Cerebellar cortex (tissue), 1 donor: ENCODE results near the gene PRKCQ.

Experiments
- DNase-seq: peaks from one replicate; pipeline ENCODE4 v3.0.0-alpha.2; 2015; ENCODE audit warnings: low spot score

PRKCQ gene

GRCh38 chr10:6579904-6580278, at the start of gene PRKCQ:
TSS of gene PRKCQ (minus strand) at chr10:6580276. CDS start at chr10:6515135, 65,141 bp downstream.
- DNase-seq, result no peak

DNA sequence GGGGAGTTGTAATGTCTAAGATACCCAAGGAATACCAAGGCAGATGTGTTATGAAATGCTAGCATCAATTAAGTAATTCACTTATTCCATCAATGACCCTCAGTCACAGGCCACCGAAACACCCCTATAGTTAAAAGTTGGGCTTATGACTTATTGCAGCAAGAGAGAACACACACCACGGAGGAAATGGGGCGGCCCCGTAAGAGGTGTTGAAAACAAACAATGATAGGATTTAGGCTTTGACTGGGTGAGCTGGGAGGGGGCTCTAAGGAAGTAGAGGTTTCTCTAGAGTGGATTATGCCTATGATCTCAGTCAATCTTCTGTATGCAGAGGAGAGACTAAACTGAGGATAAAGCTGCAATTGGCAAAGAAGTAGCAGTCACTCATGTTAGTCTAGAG, 45.4 kb upstream of the PRKCQ start:
- no peak for DNase-seq

- no peak for DNase-seq
Observed at GRCh38 chr10:6624392-6624791, 44.3 kb upstream of the PRKCQ start.

DNA sequence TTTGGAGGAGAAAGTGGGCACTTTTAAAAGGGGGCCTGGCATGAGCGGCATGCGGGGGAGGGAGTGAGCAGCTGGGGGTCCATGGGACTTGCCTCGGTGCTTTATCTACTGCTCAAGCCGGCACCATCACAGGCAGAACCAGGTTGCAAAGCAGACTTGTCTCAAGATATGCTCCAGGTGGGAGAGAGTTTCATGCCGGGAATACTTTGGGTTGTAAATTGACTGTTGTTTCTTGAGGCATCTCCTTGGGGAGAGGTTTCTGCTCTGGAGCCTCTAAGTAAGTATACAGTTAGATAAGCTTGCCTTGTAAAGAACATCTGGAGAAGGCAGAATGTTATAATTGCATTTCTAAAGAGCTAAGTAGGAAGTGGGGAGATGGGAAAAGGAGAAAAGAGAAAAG, 42.8 kb upstream of the PRKCQ start:
- DNase-seq, result no peak

- no peak for DNase-seq
Observed at GRCh38 chr10:6621536-6621935, 41.5 kb upstream of the PRKCQ start.

- no peak for DNase-seq
Observed at GRCh38 chr10:6619660-6620059, 39.6 kb upstream of the PRKCQ start.

DNA sequence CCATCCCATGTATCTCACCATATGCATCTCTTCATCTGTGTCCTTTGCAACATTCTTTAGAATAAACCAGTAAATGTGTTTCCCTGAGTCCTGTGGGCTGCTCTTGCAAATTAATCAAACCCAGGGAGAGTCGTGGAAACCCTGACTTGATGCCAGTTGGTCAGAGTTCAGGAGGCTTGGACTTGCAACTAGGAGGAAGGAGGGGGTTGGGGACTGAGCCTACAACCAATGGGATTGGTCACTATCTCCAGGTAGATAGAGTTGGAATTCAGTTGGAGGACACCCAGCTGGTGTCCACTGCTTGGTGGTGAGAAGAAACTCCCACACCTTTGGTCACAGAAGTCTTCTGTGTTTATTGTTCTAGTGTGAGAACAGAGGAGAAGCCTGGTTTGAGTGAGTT, 38.3 kb upstream of the PRKCQ start:
- DNase-seq, result no peak

- DNase-seq, result no peak
Observed at GRCh38 chr10:6617309-6618076, 37.4 kb upstream of the PRKCQ start.

GRCh38 chr10:6615971-6616370, 35.9 kb upstream of the PRKCQ start:
- no peak for DNase-seq

GRCh38 chr10:6612371-6612770, 32.3 kb upstream of the PRKCQ start:
- DNase-seq, result no peak

GRCh38 chr10:6610647-6611046, 30.6 kb upstream of the PRKCQ start:
- DNase-seq, result no peak

DNA sequence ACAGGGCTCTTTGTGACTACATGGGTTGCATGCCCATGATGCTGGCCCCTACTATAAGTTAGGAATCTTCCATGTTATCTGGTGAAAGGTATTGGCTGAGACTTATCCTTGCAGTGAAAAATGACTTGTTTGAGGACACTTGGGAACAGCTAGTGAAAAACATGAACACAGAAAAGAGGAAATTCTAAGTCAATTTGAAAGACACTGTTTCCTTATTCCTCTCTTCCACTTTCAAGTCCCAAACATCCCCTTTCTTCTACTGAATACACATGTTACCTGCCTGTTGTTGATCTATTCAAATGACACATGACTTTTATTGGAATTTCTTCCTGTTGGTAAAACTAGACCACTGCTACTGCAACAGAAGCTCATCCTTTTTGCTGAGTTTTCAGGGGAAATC, 29.5 kb upstream of the PRKCQ start:
- DNase-seq, result no peak

GRCh38 chr10:6607778-6608177, 27.7 kb upstream of the PRKCQ start:
- no peak for DNase-seq

GRCh38 chr10:6607182-6607581, 27.1 kb upstream of the PRKCQ start:
- DNase-seq, result no peak

DNA sequence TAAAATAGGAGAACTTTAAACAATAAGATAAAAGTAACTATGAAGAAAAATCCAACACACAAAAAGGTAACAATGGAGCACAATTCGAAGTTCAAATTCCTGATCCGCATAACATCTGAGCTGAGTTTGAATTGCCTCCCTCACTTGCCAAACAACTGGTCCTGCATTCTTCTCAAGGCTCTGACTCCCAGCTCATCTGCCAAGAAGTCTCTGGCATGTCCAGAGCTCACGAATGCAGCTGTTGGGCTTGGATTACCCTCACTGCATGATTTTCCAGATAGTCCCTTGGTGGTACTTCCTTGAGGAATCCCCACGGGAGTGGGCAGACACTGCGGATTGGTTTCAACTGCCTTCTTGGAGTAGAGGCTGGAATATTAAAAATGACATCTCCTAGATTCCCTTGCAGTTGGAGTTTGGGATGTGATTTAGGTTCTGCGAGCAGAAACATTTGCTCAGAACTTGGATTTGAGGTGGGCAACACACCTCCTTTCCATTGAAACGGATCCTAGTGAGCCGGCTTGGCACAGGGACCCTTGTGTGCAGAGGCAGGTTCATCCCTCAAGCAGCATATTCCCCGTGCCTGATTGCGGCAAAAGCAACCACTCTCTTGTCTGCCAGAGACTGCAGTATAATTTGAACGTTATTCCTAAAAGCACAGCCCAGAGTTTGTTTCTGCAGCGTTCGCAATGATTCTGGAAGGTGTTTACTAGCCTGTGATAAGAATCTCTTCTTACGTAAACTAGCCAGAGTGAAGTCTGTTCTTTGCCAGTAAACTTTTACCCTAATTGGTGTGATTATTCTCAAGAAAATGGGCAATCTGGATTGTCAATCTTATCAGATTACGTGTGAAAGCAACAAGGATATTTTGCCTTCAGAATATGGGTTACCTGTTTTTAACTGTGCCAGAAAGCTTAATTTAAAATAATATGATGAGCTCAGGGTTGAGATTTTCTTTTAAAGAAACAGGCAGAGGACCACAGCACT, 23.4 kb upstream of the PRKCQ start:
- DNase-seq, result no peak

- no peak for DNase-seq
Observed at GRCh38 chr10:6602700-6603084, 22.6 kb upstream of the PRKCQ start.

- no peak for DNase-seq
Observed at GRCh38 chr10:6602026-6602699, 22.1 kb upstream of the PRKCQ start.

- DNase-seq, result no peak
Observed at GRCh38 chr10:6601246-6601805, 21.2 kb upstream of the PRKCQ start.

DNA sequence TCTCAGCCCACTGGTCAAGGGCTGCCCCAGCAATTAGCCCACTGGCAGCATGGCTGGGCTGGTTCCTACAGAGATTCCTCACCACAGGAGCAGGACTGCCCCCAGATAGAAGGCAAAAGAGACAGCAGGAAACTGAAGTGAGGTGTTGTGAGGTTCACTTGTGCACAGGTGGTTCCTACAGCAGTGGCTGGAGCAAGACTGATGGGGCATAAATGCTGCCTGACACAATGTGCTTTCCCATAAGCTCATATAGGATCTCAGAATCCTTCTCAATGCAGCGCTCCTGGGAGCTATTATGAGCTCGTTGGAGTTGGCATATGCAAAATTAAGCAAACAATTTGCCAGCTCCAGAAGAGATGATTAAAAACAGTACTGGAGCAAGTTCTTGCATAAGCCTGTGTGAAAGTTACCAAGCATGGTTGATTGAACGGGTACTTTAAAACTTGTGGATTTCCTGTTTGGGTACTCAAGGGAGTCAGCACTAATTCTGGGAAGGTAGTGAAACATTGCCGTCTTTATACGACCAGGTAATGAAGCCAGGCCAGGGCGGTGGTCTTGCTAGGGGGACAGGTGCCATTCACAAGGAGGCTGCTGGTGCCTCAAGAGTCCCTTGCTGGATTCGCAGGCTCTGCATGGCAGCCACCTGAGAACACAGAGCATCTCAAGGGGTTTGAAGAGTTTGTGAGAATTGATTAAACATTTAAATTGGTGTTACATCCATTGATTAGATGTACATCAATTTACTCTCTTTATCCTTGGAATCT, 20.3 kb upstream of the PRKCQ start:
- no peak for DNase-seq

GRCh38 chr10:6598679-6599078, 18.6 kb upstream of the PRKCQ start:
- DNase-seq, result no peak

DNA sequence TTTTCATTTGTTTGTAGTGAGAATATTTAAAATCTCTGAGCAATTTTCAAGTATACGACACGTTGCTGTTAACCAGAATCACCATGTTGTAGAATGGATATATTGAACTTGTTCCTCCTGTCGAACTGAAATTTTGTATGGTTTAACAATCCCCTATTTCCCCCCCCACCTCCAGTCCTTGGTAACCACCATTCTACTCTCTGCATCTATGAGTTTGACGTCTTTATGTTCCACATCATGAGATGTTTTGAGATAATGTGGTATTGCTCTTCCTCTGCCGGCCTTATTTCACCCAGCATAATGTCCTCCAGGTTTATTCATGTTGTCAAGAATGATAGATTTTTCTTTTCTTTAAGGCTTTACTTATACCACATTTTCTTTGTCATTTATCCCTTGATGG, 17.4 kb upstream of the PRKCQ start:
- DNase-seq, result no peak

DNA sequence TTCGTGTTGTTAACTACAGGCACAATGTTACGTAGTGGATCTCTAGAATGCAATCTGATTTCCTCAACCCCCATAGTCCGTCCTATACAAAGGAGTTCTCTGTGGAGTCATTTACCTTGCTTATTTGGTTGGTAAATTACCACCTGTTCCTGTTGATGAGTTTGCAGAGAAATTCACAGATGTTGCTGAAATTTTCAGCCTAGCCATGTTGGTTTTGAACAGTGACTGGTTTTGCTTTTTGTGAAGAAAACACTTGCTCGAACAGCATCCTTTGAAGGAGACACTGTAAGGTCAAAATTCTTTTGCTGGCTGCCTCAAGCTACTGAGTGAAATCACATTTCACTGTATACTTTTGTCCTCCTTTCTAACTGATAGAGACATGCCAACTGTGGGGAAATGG, 15.4 kb upstream of the PRKCQ start:
- no peak for DNase-seq
